Measurements from ENCODE around the gene STK4. TPM values are rescaled to one million over a fixed set of nuclear protein-coding genes. Genes with fewer than 3 reads are reported as not detected.

The STK4 gene
- total RNA-seq, 2 experiments from 2014 or later = 110 to 116 TPM

- Mint-ChIP-seq H3K27me3 (ENCODE audit: low read depth) (no peaks in the 10 kb centered on the region), H3K4me3 (no peak overlapping the region), H3K9me3 (no peaks in the 10 kb centered on the region), H3K36me3 (ENCODE audit: low read depth) (peaks cover 49% of the 10 kb centered on the region), H3K27ac (no peak overlapping the region), H3K4me1 (ENCODE audit: low read depth) (peaks cover 2% of the 10 kb centered on the region)
- no peak for DNase-seq
- CTCF ChIA-PET = interaction anchor here (0.7 to 2.1 kb wide), 3 partner anchors 72 to 371 kb away, joined by 3 to 6 read pairs (median 4); no protein-coding TSS in a partner anchor
- intact Hi-C loops (cut with micrococcal nuclease) = no loop called here
Observed at GRCh38 chr20:44938637-44939036, 27.7 kb upstream of the STK4 start.

GRCh38 chr20:44941120-44941691 is 25.1 kb upstream of the STK4 start:
- Mint-ChIP-seq H3K9me3 (no peaks in the 10 kb centered on the region), H3K4me3 (no peak overlapping the region)
- CTCF ChIA-PET = interaction anchor here (2.0 kb wide), 1 partner anchor 10 kb away, joined by 7 read pairs; no protein-coding TSS in a partner anchor

GRCh38 chr20:44942264-44942973 is 23.9 kb upstream of the STK4 start:
- CTCF ChIA-PET = interaction anchor here (2.0 kb wide), 1 partner anchor 9 kb away, joined by 7 read pairs; no protein-coding TSS in a partner anchor

More at GRCh38 chr20:44941120-44941691, 25.1 kb upstream of the STK4 start:
- H3K4me1 Mint-ChIP-seq (ENCODE audit: low read depth) = peaks cover 2% of the 10 kb centered on the region
- intact Hi-C loops (cut with micrococcal nuclease) = no loop called here
- no peak overlapping the region for H3K27ac Mint-ChIP-seq
- DNase-seq = no peak
- H3K36me3 Mint-ChIP-seq (ENCODE audit: low read depth) = peaks cover 54% of the 10 kb centered on the region
- H3K27me3 Mint-ChIP-seq (ENCODE audit: low read depth) = no peaks in the 10 kb centered on the region

GRCh38 chr20:44943828-44944227 is 22.5 kb upstream of the STK4 start:
- Mint-ChIP-seq H3K4me1 (ENCODE audit: low read depth) (peaks cover 2% of the 10 kb centered on the region), H3K4me3 (no peak overlapping the region), H3K27me3 (ENCODE audit: low read depth) (no peaks in the 10 kb centered on the region), H3K36me3 (ENCODE audit: low read depth) (peaks cover 51% of the 10 kb centered on the region), H3K27ac (no peak overlapping the region), H3K9me3 (no peaks in the 10 kb centered on the region)
- DNase-seq = no peak
- CTCF ChIA-PET = interaction anchor here (0.8 kb wide), 1 partner anchor 156 kb away, joined by 3 read pairs; no protein-coding TSS in a partner anchor
- intact Hi-C loops (cut with micrococcal nuclease) = no loop called here

More at GRCh38 chr20:44942264-44942973, 23.9 kb upstream of the STK4 start:
- Mint-ChIP-seq H3K27me3 (ENCODE audit: low read depth) (no peaks in the 10 kb centered on the region), H3K4me3 (no peak overlapping the region), H3K27ac (no peak overlapping the region), H3K4me1 (ENCODE audit: low read depth) (peaks cover 2% of the 10 kb centered on the region), H3K9me3 (no peaks in the 10 kb centered on the region), H3K36me3 (ENCODE audit: low read depth) (peaks cover 50% of the 10 kb centered on the region)
- intact Hi-C loops (cut with micrococcal nuclease) = no loop called here
- DNase-seq = no peak

GRCh38 chr20:44945261-44945660 is 21.1 kb upstream of the STK4 start:
- H3K36me3 Mint-ChIP-seq (ENCODE audit: low read depth) = peaks cover 54% of the 10 kb centered on the region
- intact Hi-C loops (cut with micrococcal nuclease) = no loop called here
- no peaks in the 10 kb centered on the region for H3K9me3 Mint-ChIP-seq
- DNase-seq = no peak
- H3K27me3 Mint-ChIP-seq (ENCODE audit: low read depth) = no peaks in the 10 kb centered on the region
- CTCF ChIA-PET = no interaction called here
- H3K4me1 Mint-ChIP-seq (ENCODE audit: low read depth) = peaks cover 2% of the 10 kb centered on the region
- H3K27ac Mint-ChIP-seq = no peak overlapping the region
- no peak overlapping the region for H3K4me3 Mint-ChIP-seq

GRCh38 chr20:44946271-44946852 is 19.9 kb upstream of the STK4 start:
- intact Hi-C loops (cut with micrococcal nuclease) = no loop called here
- Mint-ChIP-seq H3K27ac (peak overlapping the region; percentile 9), H3K27me3 (ENCODE audit: low read depth) (no peaks in the 10 kb centered on the region), H3K4me1 (ENCODE audit: low read depth) (no peaks in the 10 kb centered on the region), H3K4me3 (no peak overlapping the region), H3K36me3 (ENCODE audit: low read depth) (peaks cover 54% of the 10 kb centered on the region), H3K9me3 (no peaks in the 10 kb centered on the region)
- CTCF ChIA-PET = interaction anchor here (0.6 kb wide), 1 partner anchor 9 kb away, joined by 3 read pairs; no protein-coding TSS in a partner anchor
- DNase-seq = no peak

- Mint-ChIP-seq H3K36me3 (ENCODE audit: low read depth) (peaks cover 60% of the 10 kb centered on the region), H3K27ac (no peak overlapping the region), H3K27me3 (ENCODE audit: low read depth) (no peaks in the 10 kb centered on the region), H3K4me3 (no peak overlapping the region), H3K4me1 (ENCODE audit: low read depth) (peaks cover 5% of the 10 kb centered on the region), H3K9me3 (no peaks in the 10 kb centered on the region)
- CTCF ChIA-PET = interaction anchor here (1.0 to 1.5 kb wide), 3 partner anchors 10 to 163 kb away, joined by 3 to 4 read pairs (median 4); no protein-coding TSS in a partner anchor
- intact Hi-C loops (cut with micrococcal nuclease) = no loop called here
- DNase-seq = no peak
Observed at GRCh38 chr20:44948107-44948506, 18.2 kb upstream of the STK4 start.

GRCh38 chr20:44948513-44948912 is 17.8 kb upstream of the STK4 start:
- no peak overlapping the region for H3K27ac Mint-ChIP-seq

GRCh38 chr20:44950368-44950767 is 15.9 kb upstream of the STK4 start:
- no peaks in the 10 kb centered on the region for H3K9me3 Mint-ChIP-seq
- H3K27me3 Mint-ChIP-seq (ENCODE audit: low read depth) = no peaks in the 10 kb centered on the region
- peaks cover 67% of the 10 kb centered on the region for H3K36me3 Mint-ChIP-seq (ENCODE audit: low read depth)

More at GRCh38 chr20:44948513-44948912, 17.8 kb upstream of the STK4 start:
- intact Hi-C loops (cut with micrococcal nuclease) = no loop called here
- CTCF ChIA-PET = interaction anchor here (1.0 to 1.5 kb wide), 3 partner anchors 10 to 163 kb away, joined by 3 to 4 read pairs (median 4); no protein-coding TSS in a partner anchor
- Mint-ChIP-seq H3K4me1 (ENCODE audit: low read depth) (peaks cover 9% of the 10 kb centered on the region), H3K36me3 (ENCODE audit: low read depth) (peaks cover 62% of the 10 kb centered on the region), H3K4me3 (no peak overlapping the region), H3K9me3 (no peaks in the 10 kb centered on the region), H3K27me3 (ENCODE audit: low read depth) (no peaks in the 10 kb centered on the region)
- no peak for DNase-seq

GRCh38 chr20:44952731-44953130 is 13.6 kb upstream of the STK4 start:
- Mint-ChIP-seq H3K4me3 (no peak overlapping the region), H3K36me3 (ENCODE audit: low read depth) (peaks cover 67% of the 10 kb centered on the region), H3K27ac (no peak overlapping the region), H3K9me3 (no peaks in the 10 kb centered on the region), H3K27me3 (ENCODE audit: low read depth) (no peaks in the 10 kb centered on the region), H3K4me1 (ENCODE audit: low read depth) (peaks cover 28% of the 10 kb centered on the region)
- no peak for DNase-seq
- CTCF ChIA-PET = no interaction called here
- intact Hi-C loops (cut with micrococcal nuclease) = no loop called here

More at GRCh38 chr20:44950368-44950767, 15.9 kb upstream of the STK4 start:
- intact Hi-C loops (cut with micrococcal nuclease) = no loop called here
- DNase-seq = no peak
- CTCF ChIA-PET = interaction anchor here (1.3 kb wide), 1 partner anchor 10 kb away, joined by 3 read pairs; the partner anchor contains the start of gene TOMM34
- H3K4me3 Mint-ChIP-seq = no peak overlapping the region
- H3K4me1 Mint-ChIP-seq (ENCODE audit: low read depth) = peaks cover 16% of the 10 kb centered on the region
- no peak overlapping the region for H3K27ac Mint-ChIP-seq

GRCh38 chr20:44954211-44954610 is 12.1 kb upstream of the STK4 start:
- H3K4me1 Mint-ChIP-seq (ENCODE audit: low read depth) = peaks cover 43% of the 10 kb centered on the region

GRCh38 chr20:44955270-44955669 is 11.0 kb upstream of the STK4 start:
- Mint-ChIP-seq H3K36me3 (ENCODE audit: low read depth) (peaks cover 69% of the 10 kb centered on the region), H3K27ac (no peak overlapping the region), H3K4me1 (ENCODE audit: low read depth) (peaks cover 48% of the 10 kb centered on the region), H3K4me3 (no peak overlapping the region), H3K9me3 (no peaks in the 10 kb centered on the region), H3K27me3 (ENCODE audit: low read depth) (no peaks in the 10 kb centered on the region)
- intact Hi-C loops (cut with micrococcal nuclease) = no loop called here
- CTCF ChIA-PET = interaction anchor here (1.0 kb wide), 1 partner anchor 141 kb away, joined by 3 read pairs; no protein-coding TSS in a partner anchor
- no peak for DNase-seq

More at GRCh38 chr20:44954211-44954610, 12.1 kb upstream of the STK4 start:
- no peak for DNase-seq
- intact Hi-C loops (cut with micrococcal nuclease) = no loop called here
- Mint-ChIP-seq H3K4me3 (no peak overlapping the region), H3K27me3 (ENCODE audit: low read depth) (no peaks in the 10 kb centered on the region), H3K27ac (no peak overlapping the region), H3K9me3 (no peaks in the 10 kb centered on the region), H3K36me3 (ENCODE audit: low read depth) (peaks cover 73% of the 10 kb centered on the region)
- CTCF ChIA-PET = interaction anchor here (1.0 kb wide), 1 partner anchor 142 kb away, joined by 3 read pairs; no protein-coding TSS in a partner anchor

Data from activated naive CD4-positive, alpha-beta T cell treated with anti-CD3 and anti-CD28 coated beads for 36 hours (primary cell).